GM23248 (cell line): ENCODE results near the gene EYA3.

Experiments
- EZH2 ChIP-seq: fragments of 200-600 bp; sonication (generic); IDR thresholded peaks from 2 replicates; pipeline ENCODE4 v1.6.1; 2018; ENCODE audit warnings: antibody characterized with exemption, mild to moderate bottlenecking; ENCODE audit not compliant: insufficient read depth, poor library complexity, severe bottlenecking
- EZH2phosphoT487 ChIP-seq: fragments of 200-600 bp; sonication (generic); IDR thresholded peaks from 2 replicates; pipeline ENCODE4 v1.6.1; 2018; ENCODE audit warnings: antibody characterized with exemption, moderate library complexity, mild to moderate bottlenecking, low read depth; ENCODE audit not compliant: insufficient read depth

GRCh38 chr1:27980216-27980845, 108.1 kb downstream of the EYA3 start:
- TF ChIP-seq EZH2 (no peak), EZH2phosphoT487 (no peak)
